H1 (cell line): ENCODE measurements around the gene DACH2. TPM values are rescaled to one million over a fixed set of nuclear protein-coding genes. Genes with fewer than 3 reads are reported as not detected.

Source experiments
- EGR1 ChIP-seq: IDR thresholded peaks from 2 replicates; pipeline ENCODE4 v1.6.1; 2011; ENCODE audit warnings: low read depth, low read length, borderline replicate concordance
- MAFK ChIP-seq: IDR thresholded peaks from 2 replicates; pipeline ENCODE4 v1.6.1; 2012; ENCODE audit warnings: low read depth, mild to moderate bottlenecking, improper control_type of control experiment, low read length
- SIRT6 ChIP-seq: IDR thresholded peaks from one replicate; pipeline ENCODE4 v1.7.1; 2012; ENCODE audit warnings: low read length, inconsistent platforms
- SP1 ChIP-seq: IDR thresholded peaks from 2 replicates; pipeline ENCODE4 v1.6.1; 2011; ENCODE audit warnings: low read depth, low read length
- polyA plus RNA-seq, 7 experiments: library from polyadenylated mRNA; depleted of rRNA in 3 of 7; stranded (reverse) in 5 of 7; unstranded in 2 of 7; fragments of >200 nt in 5 of 7; fragments of 200-250 nt in 2 of 7; gene quantifications; 1 replicate in 5 of 7; 2 replicates in 1 of 7; 4 replicates in 1 of 7; pipeline versions ENCODE4 v1.2.1 to v1.2.3, GENCODE V29; 2011 to 2013; ENCODE audit warnings: missing spikeins in 2 of 7, mixed read lengths in 2 of 7
- total RNA-seq: library from RNA; stranded (reverse); fragmentation: NEBNext Ultra II Directional; extraction: Animal tissue kit (Norgen Biotek cat#: 25700); gene quantifications from 2 replicates; pipeline ENCODE4 v1.2.1, GENCODE V29; 2021
- TF ChIP-seq, protein P1 (sequence below): IDR thresholded peaks from 2 replicates; pipeline ENCODE4 v1.6.1; 2012; ENCODE audit warnings: inconsistent platforms
- TF ChIP-seq, protein P2 (sequence below): IDR thresholded peaks from 2 replicates; pipeline ENCODE4 v1.6.1; 2011; ENCODE audit warnings: low read depth, mild to moderate bottlenecking, low read length; ENCODE audit not compliant: insufficient read depth

The DACH2 gene
- total and polyA plus RNA-seq, 2 of the 8 experiments (the other 6 are each of a cell fraction or from before 2014, with no cell fraction given): 1.0 to 1.8 TPM

DNA sequence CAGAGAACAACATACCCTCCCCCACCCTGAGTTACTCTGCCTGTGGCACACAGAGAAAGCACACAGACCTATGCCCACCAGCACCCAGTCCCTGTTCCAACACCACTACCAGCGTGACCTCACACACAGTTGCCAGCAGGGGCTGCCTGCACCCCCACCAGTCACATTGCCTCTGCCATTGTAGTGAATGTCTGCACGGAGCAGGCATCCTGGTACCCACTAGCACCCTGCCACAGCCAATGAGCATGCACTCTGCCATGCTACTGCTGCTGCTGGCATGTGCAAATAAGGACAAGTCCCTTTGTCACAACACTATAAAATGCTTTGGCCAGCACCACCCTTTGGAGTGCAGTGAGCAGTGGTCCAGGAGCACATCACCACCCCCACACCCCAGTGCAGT, 47.1 kb downstream of the DACH2 start (continued):
- TF ChIP-seq, protein P1, sequence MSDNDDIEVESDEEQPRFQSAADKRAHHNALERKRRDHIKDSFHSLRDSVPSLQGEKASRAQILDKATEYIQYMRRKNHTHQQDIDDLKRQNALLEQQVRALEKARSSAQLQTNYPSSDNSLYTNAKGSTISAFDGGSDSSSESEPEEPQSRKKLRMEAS: no peak
- TF ChIP-seq MAFK: no peak
- TF ChIP-seq SIRT6: no peak
- TF ChIP-seq SP1: no peak
- no peak for TF ChIP-seq EGR1
- TF ChIP-seq, protein P2, sequence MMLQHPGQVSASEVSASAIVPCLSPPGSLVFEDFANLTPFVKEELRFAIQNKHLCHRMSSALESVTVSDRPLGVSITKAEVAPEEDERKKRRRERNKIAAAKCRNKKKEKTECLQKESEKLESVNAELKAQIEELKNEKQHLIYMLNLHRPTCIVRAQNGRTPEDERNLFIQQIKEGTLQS: no peak
